D721Med (cell line): Measurements from ENCODE around the gene DPP10.

ENCODE experiments used
- DNase-seq: peaks from one replicate; pipeline ENCODE4 v3.0.0; 2011; ENCODE audit warnings: low spot score; ENCODE audit not compliant: insufficient read length
- FAIRE-seq: peaks from 2 replicates; lab custom pipeline; 2011; peaks lifted over from hg19 to GRCh38; lab: Jason Lieb, UNC
- TF ChIP-seq, protein P1 (sequence below): IDR thresholded peaks from 2 replicates; pipeline ENCODE4 v1.5.1; 2012; ENCODE audit warnings: mild to moderate bottlenecking, control low read depth; ENCODE audit not compliant: insufficient read depth; ENCODE audit errors: missing control alignments

Gene DPP10

DNA sequence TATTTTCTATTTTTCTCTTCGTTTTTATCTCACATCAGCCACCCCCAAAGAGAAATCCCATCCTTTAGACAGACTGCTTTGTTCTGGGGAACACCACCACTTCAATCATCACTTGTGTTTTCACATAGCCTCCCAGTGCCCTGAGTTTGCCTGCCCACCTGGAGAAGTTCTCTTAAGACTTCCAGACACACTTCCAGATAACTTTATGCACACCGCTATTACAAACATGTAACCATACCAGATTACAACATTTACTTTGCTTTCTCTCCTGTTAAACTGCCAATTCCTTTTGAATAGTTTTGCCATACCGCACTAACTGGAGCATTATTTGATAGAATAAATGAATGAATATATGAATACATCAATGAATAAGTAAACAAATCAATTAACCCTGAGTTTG is 1353.6 kb downstream of the DPP10 start:
- FAIRE-seq = no peak
- TF ChIP-seq, protein P1, sequence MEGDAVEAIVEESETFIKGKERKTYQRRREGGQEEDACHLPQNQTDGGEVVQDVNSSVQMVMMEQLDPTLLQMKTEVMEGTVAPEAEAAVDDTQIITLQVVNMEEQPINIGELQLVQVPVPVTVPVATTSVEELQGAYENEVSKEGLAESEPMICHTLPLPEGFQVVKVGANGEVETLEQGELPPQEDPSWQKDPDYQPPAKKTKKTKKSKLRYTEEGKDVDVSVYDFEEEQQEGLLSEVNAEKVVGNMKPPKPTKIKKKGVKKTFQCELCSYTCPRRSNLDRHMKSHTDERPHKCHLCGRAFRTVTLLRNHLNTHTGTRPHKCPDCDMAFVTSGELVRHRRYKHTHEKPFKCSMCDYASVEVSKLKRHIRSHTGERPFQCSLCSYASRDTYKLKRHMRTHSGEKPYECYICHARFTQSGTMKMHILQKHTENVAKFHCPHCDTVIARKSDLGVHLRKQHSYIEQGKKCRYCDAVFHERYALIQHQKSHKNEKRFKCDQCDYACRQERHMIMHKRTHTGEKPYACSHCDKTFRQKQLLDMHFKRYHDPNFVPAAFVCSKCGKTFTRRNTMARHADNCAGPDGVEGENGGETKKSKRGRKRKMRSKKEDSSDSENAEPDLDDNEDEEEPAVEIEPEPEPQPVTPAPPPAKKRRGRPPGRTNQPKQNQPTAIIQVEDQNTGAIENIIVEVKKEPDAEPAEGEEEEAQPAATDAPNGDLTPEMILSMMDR = no peak
- DNase-seq = no peak

DNA sequence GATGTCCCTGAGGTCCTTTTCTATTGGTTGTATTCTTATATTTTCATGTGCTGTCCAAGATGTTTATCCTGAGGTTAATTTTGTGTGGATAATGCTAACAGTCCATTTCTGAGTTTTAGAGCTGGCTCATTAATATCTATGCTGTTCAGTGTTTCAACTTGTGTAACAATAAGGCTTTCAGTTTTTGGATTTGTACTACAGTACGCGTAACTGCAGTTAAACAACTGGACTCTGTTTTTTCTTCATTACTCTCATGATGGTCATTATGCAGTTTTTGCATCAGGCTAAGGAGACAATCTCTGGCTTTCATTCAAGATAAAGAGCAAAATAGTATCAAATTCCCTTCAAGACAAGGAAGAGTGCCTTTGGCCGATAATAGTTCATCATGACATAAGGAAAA is 1364.8 kb downstream of the DPP10 start:
- FAIRE-seq = no peak
- DNase-seq = no peak
- TF ChIP-seq, protein P1 = no peak

DNA sequence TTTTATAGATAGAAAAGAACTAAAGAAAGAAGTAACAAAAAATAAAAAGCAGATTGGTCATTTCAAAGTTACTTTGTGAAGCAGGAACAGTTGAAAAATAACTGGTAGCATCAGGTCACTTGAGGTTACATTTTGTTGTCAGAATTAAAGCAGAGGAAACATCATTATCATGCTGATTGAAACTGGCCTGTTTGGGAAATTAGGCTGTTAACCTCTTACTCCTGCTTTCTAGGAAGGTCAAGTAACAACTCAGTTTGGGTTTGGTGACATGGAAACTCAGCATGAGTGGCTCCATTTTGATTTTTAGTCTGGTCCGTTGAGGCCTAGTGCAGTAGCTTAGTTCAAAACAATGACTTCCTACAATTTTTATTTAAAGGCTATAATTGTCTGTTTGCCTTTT is 1383.5 kb downstream of the DPP10 start:
- TF ChIP-seq, protein P1 = no peak
- FAIRE-seq = no peak
- no peak for DNase-seq

DNA sequence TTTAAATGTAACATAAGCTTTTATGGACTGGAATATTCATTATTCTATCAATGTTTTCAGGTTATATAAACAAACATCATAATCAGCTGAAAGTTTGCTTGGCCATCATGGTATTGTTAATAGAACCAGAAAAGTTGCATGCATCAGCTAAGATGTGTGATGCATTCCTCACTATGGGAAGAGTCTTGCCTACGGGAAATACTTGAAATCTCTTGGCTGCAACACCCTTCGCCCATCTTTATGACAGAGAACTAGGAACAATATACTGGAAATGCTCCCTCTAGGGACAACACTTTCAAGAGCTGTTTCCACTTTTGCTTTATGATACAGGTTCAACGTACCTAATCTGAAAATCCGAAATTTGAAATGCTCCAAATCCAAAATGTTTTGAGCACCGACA is 1390.8 kb downstream of the DPP10 start:
- TF ChIP-seq, protein P1 = no peak
- FAIRE-seq (no peak), DNase-seq (no peak)

DNA sequence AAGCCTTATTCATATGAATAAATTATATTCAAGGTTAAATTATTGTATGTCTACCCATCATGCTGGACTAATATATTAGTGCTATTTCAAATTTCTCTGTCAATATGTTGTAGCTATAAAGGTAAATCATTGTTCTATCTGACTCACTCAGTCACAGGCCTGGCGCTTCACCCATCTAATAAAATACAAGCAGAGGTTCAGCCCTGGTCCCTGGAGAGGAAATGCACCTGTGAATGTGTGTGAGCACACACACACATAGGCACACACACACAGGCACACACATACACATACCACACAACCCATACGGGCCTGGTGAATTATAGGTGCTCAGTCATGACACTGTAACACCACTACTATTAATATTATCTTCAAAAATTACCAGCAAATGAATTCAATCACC is 1396.1 kb downstream of the DPP10 start:
- TF ChIP-seq, protein P1 = no peak
- DNase-seq (no peak), FAIRE-seq (no peak)

DNA sequence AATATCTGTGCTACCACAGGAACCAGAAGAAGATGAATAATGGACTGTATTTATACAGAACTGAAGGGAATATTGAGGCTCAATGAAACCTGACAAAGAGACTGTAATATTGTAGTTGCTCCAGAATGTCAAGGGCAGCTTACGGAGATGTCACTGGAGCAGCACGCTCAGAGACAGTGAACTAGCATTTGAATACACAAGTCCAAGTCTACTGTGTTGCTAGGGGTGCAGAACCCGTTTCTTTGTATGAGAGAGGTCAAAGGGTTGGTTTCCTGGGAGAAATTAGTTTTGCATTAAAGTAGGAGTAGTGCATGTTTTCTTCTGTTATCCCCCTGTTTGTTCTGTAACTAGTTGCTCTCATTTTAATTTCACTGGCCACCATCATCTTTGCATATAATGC is 1399.9 kb downstream of the DPP10 start:
- DNase-seq (no peak), FAIRE-seq (no peak)
- TF ChIP-seq, protein P1 = no peak

DNA sequence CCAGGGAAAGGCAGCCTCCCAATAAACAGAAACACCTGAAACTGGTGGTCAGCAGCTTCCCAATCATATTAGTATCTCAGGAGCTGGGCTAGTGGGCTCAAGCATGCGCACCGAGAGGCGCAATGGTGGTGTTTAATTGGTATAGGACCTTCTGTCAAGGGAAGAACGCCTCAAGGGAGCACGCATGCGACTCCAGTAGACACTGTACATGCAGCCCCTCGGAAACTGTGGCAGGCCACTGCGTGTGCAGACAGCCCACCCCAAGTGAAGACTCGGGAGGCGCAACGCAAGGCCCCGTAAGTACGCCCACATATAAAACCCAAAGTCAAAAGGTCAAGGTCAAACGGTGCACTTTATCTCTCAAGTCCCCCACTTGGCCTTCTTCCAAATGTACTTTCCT is 1405.8 kb downstream of the DPP10 start:
- FAIRE-seq (no peak), DNase-seq (no peak)
- TF ChIP-seq, protein P1 = no peak
